Large intestine (tissue), 3 donors: ENCODE measurements around the gene SLC17A2. TPM values are rescaled to one million over a fixed set of nuclear protein-coding genes. Genes with fewer than 3 reads are reported as not detected.
"Not testable (repeated sequence)": the region's sequence is repeated elsewhere in the genome, so short reads cannot be mapped to it uniquely, and the experiment has no call there.

Source experiments
- DNase-seq, 2 donors: peaks; one replicate each; pipeline versions ENCODE4 v3.0.0 to v3.0.0-alpha.2; 2013
- H3K27ac ChIP-seq: one replicate; pipeline ENCODE4 v1.5.1; 2013; ENCODE audit warnings: low read length
- H3K27me3 ChIP-seq: 2 replicates; pipeline ENCODE4 v1.6.1; 2013; ENCODE audit warnings: low read length; ENCODE audit not compliant: control insufficient read depth, insufficient read depth
- H3K36me3 ChIP-seq: 2 replicates; pipeline ENCODE4 v1.6.1; 2013; ENCODE audit warnings: low read length; ENCODE audit not compliant: control insufficient read depth, insufficient read depth
- H3K4me1 ChIP-seq: one replicate; pipeline ENCODE4 v1.6.1; 2013; ENCODE audit warnings: low read length; ENCODE audit not compliant: control insufficient read depth, insufficient read depth
- H3K4me3 ChIP-seq: one replicate; pipeline ENCODE4 v1.5.1; 2013; ENCODE audit warnings: low read length
- H3K9me3 ChIP-seq: one replicate; pipeline ENCODE4 v1.6.1; 2013; ENCODE audit warnings: mild to moderate bottlenecking, low read depth, low read length, moderate library complexity; ENCODE audit not compliant: control insufficient read depth
- WGBS: methylation state at CpG from one replicate; pipeline ENCODE4 v1.1.5; 2013; ENCODE audit warnings: low lambda C conversion rate; ENCODE audit not compliant: insufficient coverage; 5-methylcytosine and 5-hydroxymethylcytosine counted together
- polyA plus RNA-seq: library from polyadenylated mRNA; unstranded; fragments of 120-200 nt; gene quantifications from one replicate; pipeline ENCODE4 v1.2.1, GENCODE V29; 2013

Gene SLC17A2
- polyA plus RNA-seq, 1 donor: 0.01 TPM

DNA sequence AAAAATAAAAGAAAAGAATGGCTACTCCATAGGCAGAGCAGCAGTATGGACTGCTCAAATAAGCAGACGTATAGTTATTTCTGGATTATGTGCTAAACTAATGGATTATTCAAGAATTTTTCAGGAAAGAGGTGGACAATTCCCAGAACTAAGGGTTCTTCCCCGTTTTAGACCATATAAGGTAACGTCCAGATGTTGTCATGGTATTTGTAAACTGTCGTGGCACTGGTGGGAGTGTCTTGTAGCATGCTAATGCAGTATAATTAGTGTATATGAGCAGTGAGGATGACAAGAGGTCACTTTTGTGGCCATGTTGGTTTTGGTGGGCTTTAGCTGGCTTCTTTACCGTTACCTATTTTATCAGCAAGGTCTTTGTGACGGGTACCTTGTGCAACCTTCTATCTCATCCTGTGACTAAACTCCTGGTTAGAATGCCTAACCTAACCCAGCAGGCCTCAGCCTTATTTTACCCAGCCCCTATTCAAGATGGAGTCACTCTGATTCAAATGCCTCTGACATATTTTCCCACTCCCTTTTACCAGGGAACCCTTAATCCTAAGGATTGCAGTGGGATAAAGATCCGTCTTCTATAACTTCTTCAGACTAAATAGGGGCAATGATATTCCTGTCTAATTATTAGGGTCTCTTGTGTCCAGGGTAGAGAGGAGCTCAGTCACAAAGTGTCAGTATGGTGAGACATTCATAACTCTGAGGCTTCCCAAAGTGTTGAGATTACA is 21.0 kb upstream of the SLC17A2 start:
- no peaks in the 10 kb centered on the region for H3K9me3 ChIP-seq
- H3K27me3 ChIP-seq: no peaks in the 10 kb centered on the region
- H3K27ac ChIP-seq: peak overlapping the region; percentile 73
- no peaks in the 10 kb centered on the region for H3K36me3 ChIP-seq
- 100% methylated on average over 1 of the region's 7 CpGs for WGBS
- H3K4me3 ChIP-seq: no peak overlapping the region
- peaks cover 19% of the 10 kb centered on the region for H3K4me1 ChIP-seq
- DNase-seq: no peak

DNA sequence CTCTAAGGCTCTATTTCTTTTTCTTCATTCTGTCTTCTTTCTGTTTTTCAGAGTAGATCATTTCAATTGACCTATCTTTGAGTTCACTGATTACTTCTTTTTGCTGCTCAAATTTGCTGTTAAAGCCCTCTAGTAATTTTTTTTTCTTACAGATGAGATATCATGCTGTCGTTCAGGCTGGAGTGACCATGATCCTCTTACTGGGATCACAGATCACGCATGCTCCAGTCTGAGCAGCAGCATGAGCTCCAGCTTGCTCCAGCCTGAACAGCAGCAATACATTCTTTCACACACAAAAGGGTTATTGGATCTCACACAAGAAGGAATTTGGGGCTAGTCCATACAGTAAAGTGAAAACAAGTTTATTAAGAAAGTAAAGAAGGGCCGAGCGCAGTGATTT is 19.8 kb upstream of the SLC17A2 start:
- peaks cover 3% of the 10 kb centered on the region for H3K9me3 ChIP-seq
- no CpG with 5 or more reads among the region's 4 CpGs for WGBS
- H3K36me3 ChIP-seq: no peaks in the 10 kb centered on the region
- no peaks in the 10 kb centered on the region for H3K27me3 ChIP-seq
- no peak overlapping the region for H3K4me3 ChIP-seq
- H3K4me1 ChIP-seq: peaks cover 20% of the 10 kb centered on the region
- H3K27ac ChIP-seq: no peak overlapping the region
- DNase-seq: no peak

DNA sequence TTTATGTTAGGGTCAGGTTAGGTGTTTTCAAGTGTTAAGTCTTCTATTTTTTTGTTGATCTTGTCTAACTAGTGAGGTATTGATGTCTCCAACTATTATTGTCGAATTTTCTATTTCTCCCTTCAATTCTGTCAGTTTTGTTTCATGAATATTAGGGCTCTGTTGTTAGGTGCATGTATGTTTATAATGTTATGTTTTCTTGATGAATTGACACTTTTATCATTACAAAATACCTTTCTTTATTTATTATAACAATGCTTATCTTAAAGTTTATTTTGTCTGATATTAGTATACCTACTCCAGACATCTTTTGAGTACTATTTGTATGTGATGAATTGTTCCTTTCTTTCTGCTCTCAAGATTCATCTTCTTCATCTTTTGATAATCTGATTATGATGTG is 19.2 kb upstream of the SLC17A2 start:
- H3K27me3 ChIP-seq: no peaks in the 10 kb centered on the region
- no peak overlapping the region for H3K27ac ChIP-seq
- H3K9me3 ChIP-seq: peaks cover 3% of the 10 kb centered on the region
- H3K36me3 ChIP-seq: no peaks in the 10 kb centered on the region
- DNase-seq: no peak
- H3K4me3 ChIP-seq: no peak overlapping the region
- H3K4me1 ChIP-seq: peaks cover 25% of the 10 kb centered on the region
- 90% methylated on average over 1 of the region's 1 CpG for WGBS

DNA sequence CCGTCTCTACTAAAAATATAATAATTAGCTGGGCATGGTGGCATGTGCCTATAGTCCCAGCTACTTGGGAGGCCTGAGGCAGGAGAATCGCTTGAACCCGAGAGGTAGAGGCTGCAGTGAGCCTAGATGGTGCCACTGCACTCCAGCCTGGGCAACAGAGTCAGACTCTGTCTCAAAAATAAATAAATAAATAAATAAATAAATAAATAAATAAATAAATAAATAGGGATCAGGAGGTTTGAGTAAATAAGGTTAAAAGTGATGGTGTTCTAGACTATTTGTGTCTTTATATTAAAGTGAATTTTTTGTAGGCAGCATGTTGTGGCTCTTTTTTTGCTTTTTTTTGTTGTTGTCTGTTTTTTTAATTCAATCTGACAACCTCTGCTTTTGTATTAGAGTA is 17.0 kb upstream of the SLC17A2 start:
- H3K36me3 ChIP-seq, DNase-seq, H3K9me3 ChIP-seq, H3K27ac ChIP-seq, H3K4me3 ChIP-seq, H3K27me3 ChIP-seq: not testable (repeated sequence)
- no CpG with 5 or more reads among the region's 3 CpGs for WGBS
- peaks cover 16% of the 10 kb centered on the region for H3K4me1 ChIP-seq

DNA sequence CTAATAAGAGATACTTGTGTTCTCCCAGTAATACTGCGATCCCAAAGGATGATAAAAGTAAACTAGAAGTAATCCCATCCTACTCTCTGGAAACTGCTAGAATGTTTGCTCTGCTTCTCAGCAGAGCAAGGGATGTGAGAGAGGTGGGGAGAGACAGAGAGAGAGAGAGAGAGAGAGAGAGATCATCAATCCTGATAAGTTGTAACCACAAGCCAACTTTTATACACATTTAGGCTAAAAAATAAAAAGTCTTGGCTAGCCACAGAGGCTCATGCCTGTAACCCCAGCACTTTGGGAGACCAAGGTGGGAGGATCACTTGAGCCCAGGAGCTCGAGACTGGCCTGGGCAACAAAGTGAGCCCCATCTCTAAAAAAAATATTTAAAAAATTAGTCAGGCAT is 16.1 kb upstream of the SLC17A2 start:
- Histone ChIP-seq H3K27ac (no peak overlapping the region), H3K27me3 (no peaks in the 10 kb centered on the region), H3K4me1 (peaks cover 10% of the 10 kb centered on the region), H3K36me3 (no peaks in the 10 kb centered on the region), H3K4me3 (no peak overlapping the region), H3K9me3 (peaks cover 3% of the 10 kb centered on the region)
- no CpG with 5 or more reads among the region's 2 CpGs for WGBS
- DNase-seq: no peak

DNA sequence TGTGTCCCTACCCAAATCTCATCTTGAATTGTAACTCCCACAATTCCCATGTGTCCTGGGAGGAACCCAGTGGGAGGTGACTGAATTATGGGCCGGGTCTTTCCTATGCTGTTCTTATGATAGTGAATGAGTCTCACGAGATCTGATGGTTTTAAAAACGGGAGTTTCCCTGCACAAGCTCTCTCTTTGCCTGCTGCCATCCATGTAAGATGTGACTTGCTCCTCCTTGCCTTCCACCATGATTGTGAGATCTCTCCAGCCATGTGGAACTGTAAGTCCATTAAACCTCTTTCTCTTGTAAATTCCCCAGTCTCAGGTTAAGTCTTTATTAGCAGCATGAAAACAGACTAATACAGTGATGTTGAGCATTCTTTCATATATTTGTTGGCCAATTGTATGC is 15.2 kb upstream of the SLC17A2 start:
- not testable (repeated sequence) for H3K36me3 ChIP-seq, H3K27me3 ChIP-seq, H3K4me3 ChIP-seq, H3K9me3 ChIP-seq, DNase-seq, H3K27ac ChIP-seq
- no CpG with 5 or more reads among the region's 3 CpGs for WGBS
- peaks cover 10% of the 10 kb centered on the region for H3K4me1 ChIP-seq

DNA sequence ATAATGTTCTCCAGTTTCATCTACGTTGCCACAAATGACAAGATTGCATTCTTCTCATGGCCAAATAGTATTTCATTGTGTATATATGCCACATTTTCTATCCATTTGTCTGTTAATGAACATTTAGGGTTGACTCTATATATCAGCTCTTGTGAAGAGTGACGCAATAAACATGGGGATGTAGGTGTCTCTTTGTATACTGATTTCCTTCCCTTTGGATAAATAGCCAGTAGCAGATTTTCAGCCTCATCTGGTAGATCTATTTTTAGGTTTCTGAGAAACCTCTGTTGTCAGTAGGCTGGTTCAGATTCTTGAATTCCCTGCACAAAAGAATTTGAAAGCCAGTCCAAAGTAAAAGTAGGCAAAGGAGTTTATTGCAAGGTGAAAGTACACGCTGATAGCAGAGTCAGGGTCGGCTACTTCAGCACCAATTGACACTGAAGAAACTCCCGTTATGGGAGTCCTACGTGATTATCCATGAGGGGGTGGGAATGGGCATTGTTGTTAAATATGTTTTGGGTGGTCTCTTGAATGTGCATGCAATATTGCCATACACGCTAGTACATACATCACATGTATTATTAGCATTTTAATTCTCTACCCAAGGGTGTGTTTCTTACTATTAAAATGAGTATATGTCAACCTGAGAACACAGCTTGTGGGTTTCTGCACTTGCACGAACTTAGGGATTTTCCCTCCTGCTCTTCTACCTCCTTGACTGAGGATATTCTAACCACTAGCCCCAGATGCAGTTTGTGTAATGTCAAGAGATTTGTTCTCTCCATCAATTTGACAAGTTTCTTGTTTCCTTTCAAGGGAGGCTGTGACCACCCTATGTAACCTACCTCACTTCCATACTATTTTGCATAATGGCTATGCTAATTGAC is 14.4 kb upstream of the SLC17A2 start:
- no peaks in the 10 kb centered on the region for H3K27me3 ChIP-seq
- no peak overlapping the region for H3K27ac ChIP-seq
- 14% methylated on average over 1 of the region's 8 CpGs for WGBS
- H3K4me3 ChIP-seq: no peak overlapping the region
- H3K36me3 ChIP-seq: no peaks in the 10 kb centered on the region
- peaks cover 3% of the 10 kb centered on the region for H3K9me3 ChIP-seq
- peaks cover 10% of the 10 kb centered on the region for H3K4me1 ChIP-seq
- peak in 1 of 2 donors; percentile 74 for DNase-seq

DNA sequence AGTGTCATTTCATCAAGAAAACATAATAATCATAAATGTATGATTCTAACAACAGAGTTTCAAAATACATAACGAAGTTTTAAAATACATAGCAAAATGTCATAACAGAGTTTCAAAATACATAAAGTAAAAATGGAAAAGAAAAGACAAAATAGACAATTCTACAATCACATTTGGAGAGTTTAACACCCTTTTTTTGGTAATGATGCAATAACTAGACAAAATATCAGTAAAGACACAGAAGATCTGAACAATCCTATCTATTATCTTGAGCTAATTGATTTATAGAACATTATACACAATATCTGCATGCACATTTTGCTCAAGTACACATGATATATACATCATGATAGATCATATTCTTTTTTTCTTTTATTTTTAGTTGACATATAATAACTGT is 13.4 kb upstream of the SLC17A2 start:
- Histone ChIP-seq H3K9me3 (peaks cover 3% of the 10 kb centered on the region), H3K27me3 (no peaks in the 10 kb centered on the region), H3K36me3 (no peaks in the 10 kb centered on the region), H3K4me3 (no peak overlapping the region), H3K27ac (no peak overlapping the region), H3K4me1 (peaks cover 10% of the 10 kb centered on the region)
- no peak for DNase-seq
- no CpG with 5 or more reads among the region's 1 CpG for WGBS

DNA sequence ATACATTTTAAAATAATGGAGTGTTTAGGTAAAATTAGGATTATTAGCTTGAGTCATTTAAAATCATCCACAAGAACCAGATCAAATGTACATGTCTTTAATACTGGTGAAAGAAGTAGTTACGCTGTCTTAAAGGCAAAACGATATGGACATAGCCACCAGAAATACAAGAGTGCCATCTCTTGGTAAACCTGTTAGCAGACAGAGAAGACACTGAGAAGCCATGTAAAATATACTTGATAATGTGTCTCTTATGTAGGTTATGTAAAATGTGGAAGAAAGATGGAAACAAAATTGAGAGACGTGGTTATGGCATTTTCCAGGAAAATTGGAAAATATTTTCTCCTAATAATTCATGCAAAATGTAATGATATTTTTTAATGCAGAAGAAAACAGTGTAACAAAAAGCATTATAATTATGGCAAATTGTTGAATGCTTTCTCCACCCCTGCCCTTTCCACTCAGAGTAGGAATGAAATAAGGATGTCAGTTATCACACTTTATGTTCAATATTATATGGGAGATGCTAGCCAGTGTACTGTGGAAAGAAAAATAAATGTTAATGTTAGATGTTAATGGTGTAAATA is 12.2 kb upstream of the SLC17A2 start:
- H3K4me1 ChIP-seq: peaks cover 10% of the 10 kb centered on the region
- H3K27me3 ChIP-seq: no peaks in the 10 kb centered on the region
- peak in 1 of 2 donors; percentile 45 for DNase-seq
- no peaks in the 10 kb centered on the region for H3K36me3 ChIP-seq
- WGBS: 80% methylated on average over 1 of the region's 3 CpGs
- no peak overlapping the region for H3K27ac ChIP-seq
- H3K9me3 ChIP-seq: peaks cover 3% of the 10 kb centered on the region
- H3K4me3 ChIP-seq: no peak overlapping the region

DNA sequence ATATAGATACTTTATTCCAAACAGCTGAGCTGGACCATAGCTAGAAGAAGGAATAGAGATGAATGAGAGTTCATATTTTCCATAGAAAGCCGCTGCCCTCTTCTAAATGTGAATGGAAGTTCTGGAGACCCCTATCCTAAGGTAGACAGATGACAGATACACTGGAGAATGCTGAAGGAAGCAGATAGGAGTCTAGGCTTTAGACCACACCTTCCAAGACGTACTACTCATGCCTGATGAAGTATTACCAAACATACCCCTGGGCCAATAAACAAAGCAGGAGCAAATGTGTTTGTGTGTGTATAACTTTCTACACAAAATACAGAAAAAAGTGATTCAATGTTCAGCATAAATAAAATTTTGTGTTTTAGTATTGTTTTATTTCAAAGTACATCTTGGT is 9.1 kb upstream of the SLC17A2 start:
- no peak for DNase-seq
- no peaks in the 10 kb centered on the region for H3K27me3 ChIP-seq
- no peaks in the 10 kb centered on the region for H3K9me3 ChIP-seq
- 90% methylated on average over 2 of the region's 2 CpGs for WGBS
- no peak overlapping the region for H3K27ac ChIP-seq
- H3K4me3 ChIP-seq: no peak overlapping the region
- H3K4me1 ChIP-seq: peaks cover 5% of the 10 kb centered on the region
- no peaks in the 10 kb centered on the region for H3K36me3 ChIP-seq
